HG03571 (cell line): Measurements from ENCODE around the gene ABCG1.

Experiments used
- ATAC-seq: cut with Tn5 transposase; IDR thresholded peaks from one replicate; pipeline ENCODE4 v1.9.1; 2021; ENCODE audit not compliant: unreplicated experiment

Gene ABCG1

DNA sequence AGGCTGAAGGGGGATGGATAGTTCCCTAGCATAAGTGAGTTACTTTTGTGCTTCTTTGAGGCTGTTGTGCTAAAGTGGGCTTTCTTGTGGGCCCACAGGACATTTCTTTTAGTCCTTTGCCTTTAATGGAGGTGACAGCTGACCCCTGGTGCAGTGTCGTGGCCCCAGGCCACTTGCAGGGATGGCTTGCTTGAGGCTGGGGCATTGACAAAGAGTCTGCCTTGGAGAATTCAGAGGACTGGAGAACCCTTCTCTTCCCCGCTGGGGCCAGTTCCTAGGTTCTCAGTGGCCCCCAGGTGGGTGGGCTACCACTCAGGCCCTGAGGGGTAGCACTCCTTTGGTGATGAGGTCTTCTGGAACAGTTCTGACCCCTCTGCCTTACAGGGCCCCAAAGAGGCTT lies 12.8 kb downstream of the ABCG1 start:
- ATAC-seq, result no peak

DNA sequence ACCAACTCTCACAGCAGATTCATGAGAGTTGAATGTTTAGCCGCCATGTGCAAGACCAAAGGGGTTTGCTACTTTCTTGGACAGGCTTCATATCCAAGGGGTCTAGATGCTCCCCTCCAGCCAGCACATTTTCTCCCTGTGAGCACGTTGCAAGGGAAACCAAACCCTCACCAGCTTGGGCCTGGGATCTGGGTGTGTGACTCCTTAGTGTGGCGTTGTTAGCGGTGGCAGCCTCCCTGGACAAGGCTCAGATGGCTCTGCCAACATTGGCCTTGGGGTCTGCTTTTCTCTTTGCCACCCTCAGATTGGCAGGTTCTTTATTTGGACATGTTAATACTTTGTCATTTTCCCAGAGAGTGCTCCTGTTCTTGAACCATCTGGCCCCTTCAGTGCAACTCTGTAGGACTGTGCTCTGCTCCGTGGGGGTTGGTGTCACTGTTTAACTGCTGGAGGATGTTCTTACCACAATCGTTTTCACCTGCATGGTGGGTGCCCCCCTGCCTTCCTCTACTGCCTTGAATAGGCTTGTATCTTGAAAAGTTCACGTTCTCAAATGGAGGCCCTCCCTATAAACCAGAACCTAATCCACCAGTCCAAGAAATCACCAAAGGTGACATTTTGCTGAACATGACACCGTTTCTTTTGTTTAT lies 13.4 kb downstream of the ABCG1 start:
- no peak for ATAC-seq

DNA sequence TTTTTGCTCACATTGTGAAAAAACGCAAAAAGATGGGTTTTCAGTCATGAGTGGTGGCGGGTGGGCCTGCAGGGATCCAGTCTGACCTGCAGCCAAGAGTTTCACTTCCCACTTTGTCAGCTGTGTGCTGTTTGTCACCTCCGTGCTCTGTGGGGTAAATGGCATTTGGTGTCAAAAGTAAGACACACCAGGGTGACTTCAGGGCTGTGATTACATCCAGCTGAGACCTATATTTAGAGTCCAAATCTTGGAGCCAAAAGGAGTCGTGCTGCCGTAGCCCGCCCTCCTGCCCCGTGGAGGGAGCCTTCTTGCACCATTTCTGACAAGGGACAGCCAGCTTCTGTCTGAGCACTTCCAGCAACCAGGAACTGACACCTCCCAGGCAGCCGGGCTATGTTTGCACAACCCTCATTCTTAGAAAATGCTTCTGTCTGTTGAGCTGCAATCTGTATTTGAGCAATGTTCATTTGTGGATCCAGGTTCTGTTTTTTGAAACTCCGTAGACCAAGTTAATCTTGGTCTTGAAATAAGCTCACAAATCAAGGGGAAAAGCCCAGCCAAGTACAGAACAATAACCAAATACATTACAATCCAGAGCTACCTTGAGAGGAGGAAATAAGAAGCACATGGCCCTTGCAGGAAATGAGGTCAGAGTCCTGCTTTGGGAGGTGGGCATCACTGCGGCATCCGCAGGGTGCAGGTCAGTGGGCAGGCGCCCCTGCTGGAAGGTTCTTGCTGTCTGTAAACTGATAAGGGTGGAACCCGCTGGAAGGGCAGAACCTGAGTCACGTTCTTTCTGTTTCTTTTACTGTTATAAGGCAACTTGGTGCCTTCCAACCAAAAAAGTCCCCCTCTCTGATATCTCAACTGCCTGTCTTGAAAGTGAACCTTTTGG lies 14.4 kb downstream of the ABCG1 start:
- peak; percentile 39 for ATAC-seq

DNA sequence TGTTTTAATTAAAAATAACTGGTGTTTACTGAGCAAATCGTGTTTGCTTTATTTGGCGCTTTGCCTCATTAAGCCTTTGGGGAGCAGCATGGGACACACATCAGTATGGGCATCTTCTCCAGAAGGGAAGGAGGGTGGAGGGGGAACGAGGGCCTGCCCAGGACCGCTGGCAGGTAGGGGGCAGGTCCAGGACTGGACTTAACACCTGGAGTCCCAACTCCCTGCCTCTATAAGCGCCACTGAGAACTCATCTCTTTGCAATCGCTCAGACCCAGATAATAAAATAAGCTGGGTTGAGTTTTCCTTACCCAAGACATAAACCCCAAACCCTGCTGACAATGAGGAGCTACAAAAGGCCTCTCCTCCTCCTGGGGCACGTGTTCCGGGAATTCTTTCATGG lies 15.1 kb downstream of the ABCG1 start:
- no peak for ATAC-seq

GRCh38 chr21:42234464-42235241 lies 15.7 kb downstream of the ABCG1 start:
- no peak for ATAC-seq

DNA sequence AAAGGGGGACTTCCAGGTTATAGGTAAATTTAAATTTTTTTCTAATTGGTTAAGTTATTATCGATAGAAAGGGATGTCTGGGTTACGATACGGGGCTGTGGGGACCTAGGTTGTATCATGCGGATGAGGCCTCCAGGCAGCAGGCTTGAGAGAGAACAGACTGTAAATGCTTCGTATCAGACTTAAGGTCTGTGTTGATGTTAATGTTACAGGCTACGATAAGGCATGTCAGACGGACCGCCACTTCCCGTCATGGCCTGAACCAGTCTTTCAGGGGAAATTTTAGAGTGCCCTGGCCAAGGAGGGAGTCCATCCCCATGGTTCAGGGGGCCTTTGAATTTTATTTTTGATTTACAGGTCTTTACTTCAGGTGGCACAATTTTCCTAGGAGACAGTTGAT lies 16.7 kb downstream of the ABCG1 start:
- ATAC-seq, result no peak

GRCh38 chr21:42236014-42236413 lies 17.1 kb downstream of the ABCG1 start:
- no peak for ATAC-seq

GRCh38 chr21:42236693-42237092 lies 17.8 kb downstream of the ABCG1 start:
- ATAC-seq, result no peak

GRCh38 chr21:42237161-42237560 lies 18.2 kb downstream of the ABCG1 start:
- ATAC-seq, result no peak

- ATAC-seq, result no peak
Measured at GRCh38 chr21:42237577-42237976, 18.6 kb downstream of the ABCG1 start.

DNA sequence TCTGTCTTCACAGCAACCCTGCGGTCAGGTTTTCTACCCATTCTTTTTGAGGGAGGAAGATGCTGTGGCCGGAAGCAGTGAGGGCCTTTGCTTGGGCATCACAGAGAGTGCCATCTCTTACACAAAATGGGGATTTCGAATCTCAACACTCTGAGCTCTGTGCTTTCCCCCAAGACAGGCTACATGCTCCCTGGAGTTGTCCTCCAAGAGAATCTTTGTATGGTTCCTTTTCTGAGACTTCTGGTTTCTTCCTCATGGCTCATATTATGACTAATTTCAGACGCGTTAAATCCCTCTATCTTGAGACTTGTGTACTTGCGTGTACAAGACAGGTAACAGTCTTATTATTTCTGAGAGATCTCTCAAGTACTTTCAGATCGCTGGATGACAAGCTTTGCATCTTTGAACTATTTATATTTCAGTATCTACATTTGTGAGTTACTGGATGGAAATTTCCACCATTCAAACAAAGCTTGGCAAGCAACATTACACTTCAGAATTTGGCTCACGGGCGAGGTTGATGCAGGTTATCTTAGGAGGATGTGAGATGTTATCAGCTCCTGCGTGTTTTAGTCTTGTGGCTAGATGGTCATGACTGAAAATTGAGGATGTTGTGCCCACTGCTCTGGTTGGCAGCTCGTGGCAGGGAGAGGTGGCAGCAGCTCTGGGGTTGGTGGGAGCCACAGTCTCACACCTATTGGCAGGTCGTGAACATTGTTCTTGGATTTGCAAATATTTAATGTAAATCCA lies 19.4 kb downstream of the ABCG1 start:
- no peak for ATAC-seq

- no peak for ATAC-seq
Measured at GRCh38 chr21:42239556-42239955, 20.6 kb downstream of the ABCG1 start.

- ATAC-seq, result no peak
Measured at GRCh38 chr21:42239973-42240372, 21.0 kb downstream of the ABCG1 start.

DNA sequence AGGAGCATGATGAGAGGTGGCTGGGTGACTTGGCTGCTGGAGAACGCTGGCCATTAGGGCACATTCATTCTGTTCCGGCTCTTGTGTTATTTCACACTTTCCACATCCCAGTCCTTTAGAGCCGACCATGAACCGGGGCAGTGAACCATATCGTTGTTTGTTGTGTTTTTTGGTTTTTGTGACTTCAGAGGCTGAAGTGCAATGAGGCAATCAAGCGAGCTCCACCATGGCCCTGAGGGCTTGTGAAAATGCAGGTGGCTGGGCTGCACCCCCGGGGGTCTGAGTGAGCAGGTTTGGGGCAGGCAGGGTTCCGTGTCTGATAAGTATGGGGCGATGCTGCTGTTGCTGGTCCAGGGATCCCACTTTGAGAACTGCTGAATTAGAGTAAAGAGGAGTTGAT lies 23.7 kb downstream of the ABCG1 start:
- no peak for ATAC-seq

- ATAC-seq, result no peak
Measured at GRCh38 chr21:42243026-42243425, 24.1 kb downstream of the ABCG1 start.

DNA sequence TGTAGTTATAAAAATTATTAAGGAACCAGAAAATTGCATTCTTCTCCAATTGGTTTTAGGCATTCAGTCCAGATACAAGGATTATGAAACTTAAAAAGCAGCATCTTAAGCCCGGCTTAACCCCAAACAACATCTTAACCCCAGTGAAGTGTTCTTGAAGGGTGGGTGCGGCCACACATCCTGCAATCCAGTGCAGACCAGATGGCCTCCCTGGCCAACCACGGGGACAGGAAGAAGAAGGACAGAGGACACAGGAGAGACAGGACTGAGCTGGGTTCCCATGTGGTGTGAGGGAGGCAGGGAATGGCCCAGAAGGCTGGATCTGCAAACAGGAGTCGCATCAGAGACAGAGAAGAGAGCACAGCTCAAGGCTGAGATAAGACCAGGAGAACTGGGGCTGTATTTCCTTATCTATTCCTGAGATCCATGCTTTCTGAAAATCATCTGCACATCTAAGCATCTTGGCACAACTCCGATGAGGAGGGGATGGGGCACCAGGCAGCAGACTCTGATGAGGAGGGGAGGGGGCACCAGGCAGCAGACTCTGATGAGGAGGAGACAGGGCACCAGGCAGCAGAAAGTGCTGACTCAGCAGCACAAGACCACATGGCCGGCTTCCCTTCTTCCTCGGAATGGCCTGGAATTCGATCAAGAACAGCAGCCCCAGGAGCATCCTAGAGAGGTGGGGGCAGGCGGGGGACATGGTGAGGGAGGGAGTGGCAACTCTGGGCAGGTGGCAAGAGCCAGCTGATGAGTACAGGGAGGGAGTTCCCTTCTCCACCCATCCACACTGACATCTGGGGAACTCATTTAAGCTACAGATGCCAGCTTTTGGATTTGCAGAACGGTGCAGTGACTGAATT lies 26.6 kb downstream of the ABCG1 start:
- no peak for ATAC-seq

DNA sequence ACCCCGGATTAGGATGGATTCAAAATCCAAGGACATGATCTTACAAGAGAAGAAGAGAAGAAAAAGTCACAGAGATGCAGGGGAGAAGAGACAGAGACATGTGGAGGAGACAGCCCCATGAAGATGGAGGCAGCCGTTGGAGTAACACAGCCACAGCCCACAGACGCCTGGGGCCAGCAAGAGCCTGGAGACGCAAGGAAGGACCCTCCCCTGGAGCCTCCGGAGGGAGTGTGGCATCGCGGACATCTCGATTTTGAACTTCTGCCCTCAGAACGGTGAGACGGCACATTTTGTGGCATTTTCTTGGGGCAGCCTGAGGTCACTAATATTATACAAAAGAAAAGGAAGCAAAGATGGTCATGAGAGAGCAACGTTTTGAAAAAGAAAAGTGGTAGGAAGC lies 28.8 kb downstream of the ABCG1 start:
- no peak for ATAC-seq

DNA sequence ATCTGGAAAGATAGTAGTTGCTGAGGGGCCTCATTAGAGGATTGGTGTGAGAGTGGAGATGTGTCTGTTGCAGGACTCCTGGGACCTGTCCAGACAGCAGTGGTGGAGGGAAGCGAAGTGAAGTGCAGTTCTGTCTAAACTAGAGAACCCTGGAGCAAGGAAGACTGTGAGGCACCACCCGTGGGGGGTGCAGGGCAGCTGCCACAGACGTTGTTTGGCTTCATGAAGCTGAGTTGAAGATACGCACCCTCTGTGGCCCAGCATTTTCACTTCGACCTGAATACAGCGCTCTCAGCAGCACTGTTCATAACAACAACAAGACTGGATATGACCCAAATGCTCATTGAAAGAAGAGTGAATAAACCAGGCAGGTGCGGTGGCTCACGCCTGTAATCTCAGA lies 29.3 kb downstream of the ABCG1 start:
- no peak for ATAC-seq

DNA sequence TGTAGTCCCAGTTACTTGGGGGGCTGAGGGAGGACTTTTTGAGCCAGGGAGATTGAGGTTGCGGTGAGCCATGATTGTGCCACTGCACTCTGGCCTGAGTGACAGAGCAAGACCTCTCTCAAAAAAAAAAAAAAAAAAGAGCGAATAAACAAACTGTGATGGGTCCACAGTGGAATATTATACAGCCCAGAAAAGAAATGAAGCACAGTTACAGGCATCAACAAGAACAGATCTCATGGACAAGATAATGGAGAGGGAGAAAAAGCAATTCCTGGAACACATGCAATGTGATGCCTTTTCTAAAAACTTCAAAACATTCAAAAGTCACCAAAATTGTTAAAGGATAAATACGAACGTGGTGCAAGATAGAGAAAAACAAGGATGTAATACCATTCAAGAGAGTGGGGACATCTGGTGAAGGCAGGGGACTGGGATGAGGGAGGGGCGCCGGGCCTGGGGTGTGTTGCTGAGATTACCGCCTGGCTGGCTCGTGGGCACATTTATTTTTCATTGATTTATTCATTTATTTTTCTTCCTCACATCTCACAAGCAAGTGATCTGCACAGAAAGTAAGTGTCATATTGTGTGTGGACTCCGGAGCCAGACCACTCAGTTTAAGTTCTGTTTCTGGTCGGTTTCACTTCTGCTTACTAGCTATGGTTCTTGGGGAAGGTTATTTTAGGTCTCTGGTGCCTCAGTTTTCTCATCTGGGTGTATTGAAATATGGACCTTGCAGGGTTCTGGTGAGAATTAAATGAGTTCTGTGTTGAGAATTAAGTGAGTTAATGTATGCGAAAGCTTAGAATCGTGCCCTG lies 30.1 kb downstream of the ABCG1 start:
- ATAC-seq, result peak; percentile 79
